ENCODE data around the gene ITM2C.

DNA sequence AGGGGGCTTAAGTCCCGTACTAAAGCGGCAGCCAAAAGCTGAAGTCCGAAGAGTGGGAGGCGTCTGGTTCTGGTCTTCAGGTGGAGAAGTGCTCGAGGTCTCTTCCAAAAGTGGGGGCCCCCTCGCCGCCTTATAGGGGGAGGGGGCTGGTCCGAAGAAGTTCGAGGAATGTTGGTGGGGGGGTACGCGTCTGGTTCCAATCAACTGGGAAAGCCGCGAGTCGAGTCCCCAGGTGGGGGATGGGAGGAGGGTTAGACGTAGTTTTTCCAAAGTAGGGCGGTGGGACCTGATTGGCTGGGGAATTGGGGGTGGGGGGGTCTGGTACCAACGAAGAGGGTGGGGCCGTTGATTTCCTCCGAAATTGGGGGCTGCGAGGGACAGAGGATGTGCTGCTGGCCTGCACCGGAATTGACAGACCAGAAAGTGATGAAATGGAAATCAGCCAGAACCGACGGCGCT lies 594 bp downstream of the ITM2C start:
- TF ChIP-seq GATA2 (IDR thresholded peaks at IDR 0.05; ENCODE audit: low read depth, low read length), result no peak
- no peak for TF ChIP-seq GATA3 (IDR thresholded peaks at IDR 0.05; ENCODE audit: low read depth, low read length)

Measured in SH-SY5Y (cell line).